Endothelial cell of umbilical vein (primary cell): ENCODE measurements around the gene SDHC. TPM values are rescaled to one million over a fixed set of nuclear protein-coding genes. Genes with fewer than 3 reads are reported as not detected.

ENCODE experiments used
- BruUV-seq: library from RNA; stranded (reverse); fragments of 400-500 nt; replicated peaks from 2 replicates; lab custom pipeline; 2021; lab: Mats Ljungman, UMichigan
- CTCF ChIA-PET: fragments of 300-600, 350-600 bp; sonication (Branson Sonifier 250); formaldehyde crosslinking; loops from one replicate; lab custom pipeline; 2021; ENCODE audit warnings: antibody characterized with exemption, inconsistent platforms; lab: Charles Lee
- POLR2A ChIA-PET: fragments of 300-600, 350-600 bp; sonication (Branson Sonifier 250); formaldehyde crosslinking; loops from one replicate; lab custom pipeline; 2021; ENCODE audit warnings: antibody characterized with exemption, inconsistent platforms; lab: Charles Lee
- DNase-seq: peaks from one replicate; pipeline ENCODE4 v3.0.0-alpha.2; 2011; ENCODE audit warnings: low read depth, low spot score
- FAIRE-seq: peaks from 2 replicates; lab custom pipeline; 2011; peaks lifted over from hg19 to GRCh38; lab: Jason Lieb, UNC
- H2AFZ ChIP-seq: 2 replicates; pipeline ENCODE4 v1.6.0; 2012; ENCODE audit warnings: low read depth, low read length, control low read depth, inconsistent platforms
- H3K27ac ChIP-seq: 2 replicates; pipeline ENCODE4 v1.5.1; 2011; ENCODE audit warnings: low read depth, mild to moderate bottlenecking, control low read depth, low read length, moderate library complexity; ENCODE audit not compliant: insufficient read depth
- H3K27me3 ChIP-seq, 2 experiments: 2 replicates each; pipeline versions ENCODE4 v1.6.0 to v1.6.1; 2011; ENCODE audit warnings: low read length in 2 of 2, mixed read lengths in 1 of 2; ENCODE audit not compliant: control insufficient read depth in 2 of 2, insufficient read depth in 2 of 2
- H3K36me3 ChIP-seq, 2 experiments: 2 replicates in 1 of 2; 3 replicates in 1 of 2; pipeline ENCODE4 v1.5.1; 2011; ENCODE audit warnings: low read length in 2 of 2, mild to moderate bottlenecking in 1 of 2, moderate library complexity in 1 of 2; ENCODE audit not compliant: control insufficient read depth in 2 of 2, insufficient read depth in 2 of 2; ENCODE audit errors: extremely low read depth in 1 of 2
- H3K4me1 ChIP-seq: 3 replicates; pipeline ENCODE4 v1.5.1; 2011; ENCODE audit warnings: mild to moderate bottlenecking, low read length; ENCODE audit not compliant: control insufficient read depth, insufficient read depth; ENCODE audit errors: extremely low read depth
- H3K4me2 ChIP-seq: 2 replicates; pipeline ENCODE4 v1.6.1; 2011; ENCODE audit warnings: low read length, control low read depth, mixed read lengths; ENCODE audit not compliant: insufficient read depth
- H3K4me3 ChIP-seq, 3 experiments: fragments of 200-600 bp in 1 of 3; sonication (generic), shearing (Covaris generic) in 1 of 3; replicated peaks in 1 of 3; 2 replicates each; pipeline ENCODE4 v1.5.1; 2011 to 2016; ENCODE audit warnings: control low read depth in 3 of 3, low read length in 3 of 3, mild to moderate bottlenecking in 2 of 3, inconsistent platforms in 1 of 3, low read depth in 1 of 3, moderate library complexity in 1 of 3; ENCODE audit not compliant: insufficient read depth in 1 of 3
- H3K79me2 ChIP-seq: 2 replicates; pipeline ENCODE4 v1.6.0; 2012; ENCODE audit warnings: low read length, inconsistent platforms; ENCODE audit not compliant: control insufficient read depth, insufficient read depth
- H3K9ac ChIP-seq: replicated peaks from 2 replicates; pipeline ENCODE3; 2011; ENCODE audit warnings: low read length, control low read depth; ENCODE audit not compliant: insufficient read depth; ENCODE audit errors: extremely low read depth
- H3K9me1 ChIP-seq: replicated peaks from 3 replicates; pipeline ENCODE4 v1.6.0; 2011; ENCODE audit warnings: mild to moderate bottlenecking, low read length; ENCODE audit not compliant: control insufficient read depth, insufficient read depth; ENCODE audit errors: extremely low read depth
- H3K9me3 ChIP-seq: replicated peaks from 2 replicates; pipeline ENCODE4 v1.5.1; 2012; ENCODE audit warnings: low read length, inconsistent platforms; ENCODE audit not compliant: control insufficient read depth, insufficient read depth
- H4K20me1 ChIP-seq: replicated peaks from 2 replicates; pipeline ENCODE3; 2011; ENCODE audit warnings: mild to moderate bottlenecking, low read length; ENCODE audit not compliant: control insufficient read depth, insufficient read depth; ENCODE audit errors: extremely low read depth
- EZH2 ChIP-seq: IDR thresholded peaks from 2 replicates; pipeline ENCODE4 v1.6.1; 2012; ENCODE audit warnings: borderline replicate concordance, low read depth, mild to moderate bottlenecking, moderate library complexity, low read length, inconsistent platforms; ENCODE audit not compliant: severe bottlenecking
- FOS ChIP-seq: IDR thresholded peaks from 2 replicates; pipeline ENCODE4 v1.6.1; 2011; ENCODE audit warnings: mild to moderate bottlenecking, low read length, moderate library complexity, borderline replicate concordance; ENCODE audit not compliant: insufficient read depth
- GATA2 ChIP-seq: IDR thresholded peaks from 2 replicates; pipeline ENCODE4 v1.7.0; 2011; ENCODE audit warnings: low read depth, mild to moderate bottlenecking, moderate library complexity, mixed read lengths, low read length; ENCODE audit not compliant: insufficient read length, insufficient read depth
- JUN ChIP-seq: IDR thresholded peaks from 2 replicates; pipeline ENCODE4 v1.6.1; 2011; ENCODE audit warnings: borderline replicate concordance, low read depth; ENCODE audit not compliant: insufficient read length, insufficient read depth
- MAX ChIP-seq: IDR thresholded peaks from 2 replicates; pipeline ENCODE4 v1.6.1; 2011; ENCODE audit not compliant: insufficient read depth, insufficient read length
- MYC ChIP-seq: IDR thresholded peaks from one replicate; pipeline ENCODE4 v1.6.1; 2011; ENCODE audit warnings: mild to moderate bottlenecking, low read depth, low read length
- POLR2A ChIP-seq: IDR thresholded peaks from 2 replicates; pipeline ENCODE4 v1.6.1; 2012; ENCODE audit warnings: low read depth, mild to moderate bottlenecking, control low read depth, low read length
- POLR2AphosphoS5 ChIP-seq: IDR thresholded peaks from 2 replicates; pipeline ENCODE4 v1.6.1; 2012; ENCODE audit warnings: low read depth, mild to moderate bottlenecking, control low read depth, low read length, moderate library complexity; ENCODE audit not compliant: insufficient read depth
- dilution Hi-C: fragments of 300-500 bp; cut with MboI; formaldehyde crosslinking; loops from one replicate; pipeline ENCODE4 v1.15.0; 2019; ENCODE audit warnings: low sequenced_read_pairs; ENCODE audit not compliant: extremely low pct_ligation_motif_present
- intact Hi-C: fragments of 100-400 bp; cut with micrococcal nuclease; formaldehyde crosslinking; loops from one replicate; pipeline ENCODE4 v1.10.0; 2022
- polyA plus RNA-seq, 4 experiments: library from polyadenylated mRNA; depleted of rRNA in 3 of 4; stranded (reverse) in 3 of 4; unstranded in 1 of 4; fragments of >200 nt; gene quantifications; 2 replicates each; pipeline versions ENCODE4 v1.2.1 to v1.2.3, GENCODE V29; 2011 to 2012; ENCODE audit warnings: missing spikeins in 1 of 4
- total RNA-seq: library from RNA; stranded (reverse); gene quantifications from 2 replicates; pipeline ENCODE4 v1.2.3, GENCODE V29; 2021
- TF ChIP-seq, protein P1 (sequence below), 2 donors: IDR thresholded peaks; 1 replicate in 1 of 2; 2 replicates in 1 of 2; pipeline ENCODE4 v1.5.1; 2011; ENCODE audit warnings: low read length in 2 of 2, mild to moderate bottlenecking in 2 of 2, moderate library complexity in 2 of 2, control low read depth in 1 of 2, inconsistent platforms in 1 of 2, low read depth in 1 of 2; ENCODE audit not compliant: insufficient read depth in 1 of 2; ENCODE audit errors: extremely low read depth in 1 of 2

SDHC gene
- total and polyA plus RNA-seq, 2 donors (not counting 3 experiments of a cell fraction or from before 2014, with no cell fraction given), result 148 to 279 TPM

DNA sequence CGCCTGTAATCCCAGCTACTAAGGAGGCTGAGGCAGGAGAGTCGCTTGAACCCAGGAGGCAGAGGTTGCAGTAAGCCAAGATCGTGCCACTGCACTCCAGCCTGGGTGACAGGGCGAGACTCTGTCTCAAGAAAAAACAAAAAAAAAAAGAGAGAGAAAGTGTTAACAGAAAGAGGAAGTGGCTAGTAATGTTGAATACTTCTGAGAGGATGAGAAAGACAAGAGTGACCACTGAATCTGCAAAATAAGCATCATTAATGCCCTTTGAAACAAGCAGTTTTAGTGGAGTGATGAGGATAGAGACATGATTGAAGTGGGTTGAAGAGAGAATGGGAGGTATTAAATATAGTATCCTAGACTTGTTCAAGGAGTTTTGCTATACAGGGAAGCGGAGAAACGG, 16.1 kb upstream of the SDHC start:
- no peaks in the 10 kb centered on the region for H3K36me3 ChIP-seq
- no peak overlapping the region for H3K4me3 ChIP-seq
- no peaks in the 10 kb centered on the region for H3K27me3 ChIP-seq
- no peak overlapping the region for H3K27ac ChIP-seq
- no peaks in the 10 kb centered on the region for H3K79me2 ChIP-seq
- no peaks in the 10 kb centered on the region for H3K9me1 ChIP-seq
- dilution Hi-C loops (no loop called here), intact Hi-C loops (no loop called here)
- no peaks in the 10 kb centered on the region for H3K9me3 ChIP-seq
- POLR2A ChIA-PET, result no interaction called here
- FAIRE-seq (no peak), DNase-seq (no peak)
- H3K9ac ChIP-seq, result no peak overlapping the region
- H2AFZ ChIP-seq, result no peak overlapping the region
- H4K20me1 ChIP-seq, result no peaks in the 10 kb centered on the region
- H3K4me2 ChIP-seq, result no peak overlapping the region
- no TSS peak for BruUV-seq
- CTCF ChIA-PET, result no interaction called here
- TF ChIP-seq POLR2AphosphoS5 (no peak), FOS (no peak), MYC (no peak), JUN (no peak), POLR2A (no peak), GATA2 (no peak), MAX (no peak), EZH2 (no peak)
- TF ChIP-seq, protein P1, sequence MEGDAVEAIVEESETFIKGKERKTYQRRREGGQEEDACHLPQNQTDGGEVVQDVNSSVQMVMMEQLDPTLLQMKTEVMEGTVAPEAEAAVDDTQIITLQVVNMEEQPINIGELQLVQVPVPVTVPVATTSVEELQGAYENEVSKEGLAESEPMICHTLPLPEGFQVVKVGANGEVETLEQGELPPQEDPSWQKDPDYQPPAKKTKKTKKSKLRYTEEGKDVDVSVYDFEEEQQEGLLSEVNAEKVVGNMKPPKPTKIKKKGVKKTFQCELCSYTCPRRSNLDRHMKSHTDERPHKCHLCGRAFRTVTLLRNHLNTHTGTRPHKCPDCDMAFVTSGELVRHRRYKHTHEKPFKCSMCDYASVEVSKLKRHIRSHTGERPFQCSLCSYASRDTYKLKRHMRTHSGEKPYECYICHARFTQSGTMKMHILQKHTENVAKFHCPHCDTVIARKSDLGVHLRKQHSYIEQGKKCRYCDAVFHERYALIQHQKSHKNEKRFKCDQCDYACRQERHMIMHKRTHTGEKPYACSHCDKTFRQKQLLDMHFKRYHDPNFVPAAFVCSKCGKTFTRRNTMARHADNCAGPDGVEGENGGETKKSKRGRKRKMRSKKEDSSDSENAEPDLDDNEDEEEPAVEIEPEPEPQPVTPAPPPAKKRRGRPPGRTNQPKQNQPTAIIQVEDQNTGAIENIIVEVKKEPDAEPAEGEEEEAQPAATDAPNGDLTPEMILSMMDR (IDR thresholded peaks at IDR 0.05; ENCODE audit: extremely low read depth in 1 of 2, insufficient read depth in 1 of 2, low read depth in 1 of 2, low read length in 2 of 2), result no peak
- H3K4me1 ChIP-seq, result peaks cover 10% of the 10 kb centered on the region
